HEK293 (cell line): Measurements from ENCODE around the gene PHRF1.

Experiments
- CTCF ChIP-seq: fragments of 450-650 bp; formaldehyde crosslinking; IDR thresholded peaks from 2 replicates; pipeline ENCODE4 v1.5.1; 2016; ENCODE audit warnings: missing biosample characterization, missing genetic modification characterization
- KLF1 ChIP-seq: fragments of 450-650 bp; formaldehyde crosslinking; IDR thresholded peaks from 2 replicates; pipeline ENCODE4 v1.5.1; 2016; ENCODE audit warnings: missing biosample characterization, missing genetic modification characterization
- ZNF292 ChIP-seq: fragments of 450-650 bp; formaldehyde crosslinking; IDR thresholded peaks from 2 replicates; pipeline ENCODE4 v1.5.1; 2016; ENCODE audit warnings: low read depth, missing biosample characterization, missing genetic modification characterization, borderline replicate concordance

GRCh38 chr11:656426-656825, 80.2 kb downstream of the PHRF1 start:
- TF ChIP-seq CTCF (tag by site-specific recombination): no peak
- no peak for TF ChIP-seq ZNF292 (tag by site-specific recombination)
- TF ChIP-seq KLF1: no peak
